ENCODE results near the gene MYO1H.

Gene MYO1H

DNA sequence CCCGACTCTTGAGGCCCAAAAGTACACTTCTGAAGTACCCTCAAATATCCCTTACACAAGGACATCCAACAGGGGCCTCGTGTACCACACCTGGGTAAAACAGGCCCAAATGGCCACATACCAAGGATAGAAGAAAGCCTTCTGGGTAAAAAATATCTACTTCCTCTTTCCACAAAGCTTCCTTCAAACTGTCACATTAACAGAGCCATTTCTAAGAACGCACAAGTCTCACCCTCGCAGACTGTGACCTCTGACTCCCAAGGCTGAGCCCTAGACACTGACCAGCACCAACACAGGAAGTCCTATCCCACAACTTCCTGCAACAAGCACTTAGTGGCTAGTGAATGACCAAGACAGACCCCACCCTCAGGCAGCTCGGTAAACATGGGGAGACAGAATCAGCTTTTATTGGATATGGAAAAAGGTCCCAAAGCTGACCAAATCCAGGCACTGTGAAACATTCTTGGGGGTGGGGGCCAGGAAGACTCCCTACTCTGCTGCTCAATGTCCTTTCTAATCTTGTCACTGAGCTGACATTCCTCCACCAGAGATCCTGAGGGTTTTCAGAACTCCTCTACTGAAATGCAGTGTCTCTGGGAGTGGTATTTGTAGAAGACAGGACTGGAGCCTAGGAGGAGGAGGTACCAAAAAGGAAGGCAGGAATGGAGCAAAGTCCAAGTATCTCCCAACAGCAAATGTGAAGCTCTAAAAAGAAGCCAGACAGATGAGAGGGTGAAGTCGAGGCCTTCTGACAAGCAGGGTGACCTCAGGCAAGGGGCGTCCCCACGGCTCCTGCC, 113.5 kb downstream of the MYO1H start:
- no peak overlapping the region for H3K4me3 ChIP-seq (ENCODE audit: extremely low read depth, insufficient read depth, low read length, poor library complexity, severe bottlenecking)
- 74 to 85% methylated on average over 6 to 7 of the region's 8 CpGs for WGBS, 2 experiments (ENCODE audit: insufficient coverage in 2 of 2)
- H3K36me3 ChIP-seq (ENCODE audit: control insufficient read depth, insufficient read depth, low read length) = peaks cover 59% of the 10 kb centered on the region
- H3K4me1 ChIP-seq (ENCODE audit: control insufficient read depth, insufficient read depth, low read length, poor library complexity, severe bottlenecking) = peaks cover 78% of the 10 kb centered on the region
- H3K9me3 ChIP-seq (ENCODE audit: control insufficient read depth, low read length) = no peaks in the 10 kb centered on the region
- H3K27ac ChIP-seq (ENCODE audit: low read depth, low read length, severe bottlenecking) = peak overlapping the region; percentile 99

GRCh38 chr12:109461846-109462756, 114.4 kb downstream of the MYO1H start:
- 81 to 85% methylated on average over 8 to 9 of the region's 13 CpGs for WGBS, 2 experiments (ENCODE audit: insufficient coverage in 2 of 2)
- H3K4me3 ChIP-seq (ENCODE audit: extremely low read depth, insufficient read depth, low read length, poor library complexity, severe bottlenecking) = no peak overlapping the region
- H3K4me1 ChIP-seq (ENCODE audit: control insufficient read depth, insufficient read depth, low read length, poor library complexity, severe bottlenecking) = peaks cover 83% of the 10 kb centered on the region
- H3K27ac ChIP-seq (ENCODE audit: low read depth, low read length, severe bottlenecking) = peak overlapping the region; percentile 99
- peaks cover 59% of the 10 kb centered on the region for H3K36me3 ChIP-seq (ENCODE audit: control insufficient read depth, insufficient read depth, low read length)
- no peaks in the 10 kb centered on the region for H3K9me3 ChIP-seq (ENCODE audit: control insufficient read depth, low read length)

DNA sequence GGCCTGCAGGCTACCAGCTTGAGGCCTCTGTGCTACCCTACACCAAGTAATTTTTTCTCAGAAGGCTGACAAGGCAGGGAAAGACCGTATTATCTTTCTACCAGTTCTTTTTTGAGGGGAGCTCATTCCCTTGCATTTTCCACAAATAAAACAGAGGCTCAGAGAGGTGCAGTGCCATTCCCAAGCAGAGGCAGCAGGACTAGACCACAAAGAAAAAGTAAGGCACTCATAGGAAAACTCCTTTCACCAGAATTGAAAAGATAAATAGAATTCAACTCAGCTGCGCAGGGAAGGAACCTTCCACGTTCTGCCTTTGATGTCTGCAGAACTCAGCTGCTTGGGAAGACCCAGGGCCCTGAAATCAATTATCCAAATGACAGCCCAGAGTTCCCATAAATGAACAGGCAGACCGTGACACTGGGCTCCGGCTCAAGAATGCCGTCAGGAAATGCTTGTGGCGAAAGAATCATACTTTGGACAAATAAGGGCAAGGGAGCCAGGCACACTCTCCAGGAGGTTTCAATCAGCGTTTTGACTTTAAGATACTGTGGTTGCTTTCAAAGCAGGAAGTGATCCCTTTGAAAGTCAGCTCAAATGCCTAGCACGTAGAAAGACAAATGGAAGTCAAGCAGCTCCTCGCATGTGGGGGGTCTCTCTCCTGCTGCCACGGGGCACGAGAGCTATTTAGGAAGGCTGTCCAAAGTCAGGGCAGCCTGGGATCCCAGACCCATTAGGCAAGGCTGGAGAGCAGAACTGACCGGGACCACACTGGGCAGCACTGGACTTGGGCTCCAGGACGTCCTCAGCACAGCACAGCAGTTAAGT, 115.4 kb downstream of the MYO1H start:
- Histone ChIP-seq H3K4me3 (ENCODE audit: extremely low read depth, insufficient read depth, low read length, poor library complexity, severe bottlenecking) (peak overlapping the region; percentile 3), H3K4me1 (ENCODE audit: control insufficient read depth, insufficient read depth, low read length, poor library complexity, severe bottlenecking) (peaks cover 83% of the 10 kb centered on the region), H3K27ac (ENCODE audit: low read depth, low read length, severe bottlenecking) (peak overlapping the region; percentile 99), H3K9me3 (ENCODE audit: control insufficient read depth, low read length) (no peaks in the 10 kb centered on the region), H3K36me3 (ENCODE audit: control insufficient read depth, insufficient read depth, low read length) (peaks cover 59% of the 10 kb centered on the region)
- 24 to 25% methylated on average over 10 to 12 of the region's 14 CpGs for WGBS, 2 experiments (ENCODE audit: insufficient coverage in 2 of 2)

DNA sequence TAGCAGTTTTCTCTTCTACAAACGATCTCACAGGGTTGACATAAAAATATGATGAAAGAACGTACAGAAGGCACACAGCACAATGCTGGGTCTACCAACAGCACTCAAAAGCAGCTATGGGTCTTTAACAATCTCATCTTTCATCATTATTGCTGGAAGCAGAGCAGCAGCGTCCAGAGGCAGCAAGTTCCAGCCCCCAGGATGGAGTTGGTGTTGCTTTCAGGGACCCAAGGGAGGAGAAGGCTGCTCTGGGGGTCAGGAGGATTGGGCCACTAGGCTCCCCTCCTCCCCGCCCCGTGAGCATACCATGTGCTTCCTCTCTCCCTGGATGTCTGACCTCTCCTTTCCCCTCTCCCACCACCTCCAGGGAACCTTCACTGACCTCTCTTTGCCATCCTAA, 116.1 kb downstream of the MYO1H start:
- 76% methylated on average over 2 of the region's 5 CpGs; no CpG with 5 or more reads in 1 of the 2 experiments for WGBS, 2 experiments (ENCODE audit: insufficient coverage in 2 of 2)
- Histone ChIP-seq H3K4me3 (ENCODE audit: extremely low read depth, insufficient read depth, low read length, poor library complexity, severe bottlenecking) (peak overlapping the region; percentile 0), H3K9me3 (ENCODE audit: control insufficient read depth, low read length) (no peaks in the 10 kb centered on the region), H3K36me3 (ENCODE audit: control insufficient read depth, insufficient read depth, low read length) (peaks cover 63% of the 10 kb centered on the region), H3K27ac (ENCODE audit: low read depth, low read length, severe bottlenecking) (peak overlapping the region; percentile 99), H3K4me1 (ENCODE audit: control insufficient read depth, insufficient read depth, low read length, poor library complexity, severe bottlenecking) (peaks cover 80% of the 10 kb centered on the region)

DNA sequence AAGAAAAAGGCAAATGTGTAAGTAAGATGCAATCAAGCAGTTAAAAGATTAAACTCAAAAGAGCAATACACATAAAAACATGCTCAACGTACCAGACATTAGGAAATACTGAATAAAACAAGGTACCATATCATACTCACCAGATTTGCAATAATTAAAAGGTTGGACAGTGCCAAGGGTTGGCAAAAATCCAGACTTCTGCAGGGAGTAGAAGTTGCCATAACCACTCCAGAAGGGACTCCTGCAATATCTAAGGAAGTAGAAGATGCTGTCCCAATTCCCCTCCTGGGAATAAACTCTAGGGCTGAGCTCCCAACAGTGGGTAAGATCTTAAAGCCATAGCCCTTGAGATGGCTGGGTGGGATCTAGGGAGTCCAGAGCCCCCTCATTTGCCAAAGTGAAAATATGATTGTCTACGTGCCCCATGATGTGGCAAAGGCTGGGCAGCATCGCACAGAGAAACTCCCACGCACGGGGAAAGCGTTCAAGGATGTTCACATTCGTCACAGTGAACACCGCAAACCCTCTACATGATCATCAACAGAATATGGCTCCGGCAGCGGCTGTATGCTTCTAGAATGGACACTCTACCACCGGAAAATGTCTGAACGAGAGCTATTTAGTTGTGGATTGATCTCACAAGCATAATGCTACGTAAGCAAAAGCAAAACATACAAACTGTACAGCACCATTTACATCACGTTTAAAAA, 117.1 kb downstream of the MYO1H start:
- no peaks in the 10 kb centered on the region for H3K9me3 ChIP-seq (ENCODE audit: control insufficient read depth, low read length)
- no peak overlapping the region for H3K4me3 ChIP-seq (ENCODE audit: extremely low read depth, insufficient read depth, low read length, poor library complexity, severe bottlenecking)
- peaks cover 71% of the 10 kb centered on the region for H3K4me1 ChIP-seq (ENCODE audit: control insufficient read depth, insufficient read depth, low read length, poor library complexity, severe bottlenecking)
- peaks cover 67% of the 10 kb centered on the region for H3K36me3 ChIP-seq (ENCODE audit: control insufficient read depth, insufficient read depth, low read length)
- peak overlapping the region; percentile 99 for H3K27ac ChIP-seq (ENCODE audit: low read depth, low read length, severe bottlenecking)
- 95 to 97% methylated on average over 10 of the region's 14 CpGs for WGBS, 2 experiments (ENCODE audit: insufficient coverage in 2 of 2)

GRCh38 chr12:109466305-109466704, 118.6 kb downstream of the MYO1H start:
- Histone ChIP-seq H3K4me3 (ENCODE audit: extremely low read depth, insufficient read depth, low read length, poor library complexity, severe bottlenecking) (no peak overlapping the region), H3K36me3 (ENCODE audit: control insufficient read depth, insufficient read depth, low read length) (peaks cover 71% of the 10 kb centered on the region), H3K27ac (ENCODE audit: low read depth, low read length, severe bottlenecking) (peak overlapping the region; percentile 23), H3K9me3 (ENCODE audit: control insufficient read depth, low read length) (no peaks in the 10 kb centered on the region), H3K4me1 (ENCODE audit: control insufficient read depth, insufficient read depth, low read length, poor library complexity, severe bottlenecking) (peaks cover 56% of the 10 kb centered on the region)
- 100% methylated on average over 1 of the region's 2 CpGs for WGBS, 2 experiments (ENCODE audit: insufficient coverage in 2 of 2)

DNA sequence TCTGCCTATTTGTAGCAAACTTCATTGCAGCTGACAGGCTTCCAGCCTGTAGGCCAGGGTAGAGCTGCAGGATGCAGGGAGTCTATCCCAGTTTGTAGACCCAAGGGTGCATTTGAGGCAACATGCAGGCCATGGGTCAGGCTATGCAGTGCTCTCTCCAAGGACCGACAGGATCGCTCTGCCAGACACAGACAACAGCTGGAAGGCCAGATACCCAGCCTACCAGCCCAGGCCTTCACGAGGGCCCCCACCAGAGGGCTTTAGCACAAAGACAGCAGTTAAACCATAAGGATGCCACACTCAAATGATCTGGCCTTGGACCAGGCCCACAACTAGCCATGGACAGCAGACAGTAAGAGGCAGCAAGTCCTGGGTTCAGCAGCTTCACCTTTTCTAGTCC, 119.1 kb downstream of the MYO1H start:
- Histone ChIP-seq H3K4me3 (ENCODE audit: extremely low read depth, insufficient read depth, low read length, poor library complexity, severe bottlenecking) (no peak overlapping the region), H3K36me3 (ENCODE audit: control insufficient read depth, insufficient read depth, low read length) (peaks cover 75% of the 10 kb centered on the region), H3K27ac (ENCODE audit: low read depth, low read length, severe bottlenecking) (peak overlapping the region; percentile 2), H3K9me3 (ENCODE audit: control insufficient read depth, low read length) (no peaks in the 10 kb centered on the region), H3K4me1 (ENCODE audit: control insufficient read depth, insufficient read depth, low read length, poor library complexity, severe bottlenecking) (peaks cover 51% of the 10 kb centered on the region)
- WGBS, 2 experiments (ENCODE audit: insufficient coverage in 2 of 2) = 92 to 95% methylated on average over 2 to 3 of the region's 3 CpGs

DNA sequence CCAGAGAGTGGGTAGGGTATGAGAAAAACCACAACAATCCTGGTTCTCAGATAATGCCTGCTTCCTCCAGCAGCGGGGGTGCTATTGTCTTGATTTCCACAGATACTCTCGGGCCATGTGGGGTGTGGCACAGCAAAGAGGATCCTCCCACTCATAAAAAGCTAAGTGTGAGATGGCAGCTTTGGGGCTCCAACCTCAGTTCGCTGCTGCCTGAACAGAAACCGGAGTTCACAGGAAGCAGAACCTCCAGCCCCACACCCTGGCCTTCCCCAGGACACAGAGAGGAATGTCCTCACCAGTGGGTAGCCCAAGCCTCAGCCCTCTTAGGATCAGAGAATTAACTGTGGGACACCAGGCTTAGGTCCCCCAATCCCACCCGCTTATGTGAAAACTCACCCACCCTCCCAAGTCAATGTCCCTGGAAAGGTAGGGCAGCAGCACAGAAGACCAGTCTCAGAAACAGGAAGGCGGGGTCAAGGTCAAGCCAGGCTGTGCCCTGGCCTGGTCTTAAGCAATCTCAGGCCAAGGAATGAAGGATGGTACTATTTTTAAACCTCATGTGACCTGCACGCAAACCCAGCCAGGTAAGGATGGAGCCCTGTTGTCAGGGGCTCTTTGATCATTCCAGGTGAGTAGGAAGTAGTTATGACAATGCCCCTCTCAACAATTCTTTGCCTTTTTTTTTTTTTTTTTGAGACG, 120.4 kb downstream of the MYO1H start:
- no peaks in the 10 kb centered on the region for H3K9me3 ChIP-seq (ENCODE audit: control insufficient read depth, low read length)
- H3K36me3 ChIP-seq (ENCODE audit: control insufficient read depth, insufficient read depth, low read length) = peaks cover 83% of the 10 kb centered on the region
- H3K4me3 ChIP-seq (ENCODE audit: extremely low read depth, insufficient read depth, low read length, poor library complexity, severe bottlenecking) = no peak overlapping the region
- 80 to 82% methylated on average over 3 to 5 of the region's 8 CpGs for WGBS, 2 experiments (ENCODE audit: insufficient coverage in 2 of 2)
- H3K4me1 ChIP-seq (ENCODE audit: control insufficient read depth, insufficient read depth, low read length, poor library complexity, severe bottlenecking) = peaks cover 42% of the 10 kb centered on the region
- no peak overlapping the region for H3K27ac ChIP-seq (ENCODE audit: low read depth, low read length, severe bottlenecking)

DNA sequence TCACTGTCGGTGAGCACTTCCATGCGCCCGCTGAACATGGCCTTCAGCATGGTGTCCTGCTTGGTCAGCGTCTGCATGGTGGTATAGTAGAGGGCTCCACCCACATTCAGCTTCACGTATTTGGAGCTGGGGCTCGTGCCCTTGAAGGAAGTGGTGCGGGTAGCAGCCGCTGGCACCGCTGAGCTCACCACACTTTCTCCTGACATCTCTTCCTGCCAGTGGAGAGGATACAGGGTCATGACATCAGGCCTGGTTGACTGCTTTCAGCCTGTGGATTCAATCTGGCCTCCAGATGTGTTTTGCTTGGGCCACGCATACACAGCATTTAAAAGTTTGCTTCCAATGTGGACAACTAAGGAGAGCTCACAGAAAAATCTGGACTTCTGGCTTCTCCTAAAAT, 121.8 kb downstream of the MYO1H start:
- Histone ChIP-seq H3K27ac (ENCODE audit: low read depth, low read length, severe bottlenecking) (no peak overlapping the region), H3K4me1 (ENCODE audit: control insufficient read depth, insufficient read depth, low read length, poor library complexity, severe bottlenecking) (peaks cover 42% of the 10 kb centered on the region), H3K4me3 (ENCODE audit: extremely low read depth, insufficient read depth, low read length, poor library complexity, severe bottlenecking) (no peak overlapping the region), H3K9me3 (ENCODE audit: control insufficient read depth, low read length) (no peaks in the 10 kb centered on the region), H3K36me3 (ENCODE audit: control insufficient read depth, insufficient read depth, low read length) (peaks cover 97% of the 10 kb centered on the region)
- WGBS, 2 experiments (ENCODE audit: insufficient coverage in 2 of 2) = 95 to 100% methylated on average over 9 of the region's 10 CpGs
